Esophagus squamous epithelium (tissue), 5 donors: ENCODE data around the gene CFAP69. TPM values are rescaled to one million over a fixed set of nuclear protein-coding genes. Genes with fewer than 3 reads are reported as not detected.

Experiments
- DNase-seq: peaks from one replicate; lab custom pipeline; 2025; lab: John Stamatoyannopoulos, UW
- H3K27ac ChIP-seq, 4 donors: fragments of 200-600 bp; sonication (generic); one replicate each; pipeline ENCODE4 v1.5.1; 2016 to 2019; ENCODE audit warnings: mild to moderate bottlenecking in 1 of 4
- H3K27me3 ChIP-seq, 4 donors: fragments of 200-600 bp; sonication (generic); 1 replicate in 3 of 4; 2 replicates in 1 of 4; pipeline versions ENCODE4 v1.5.1 to v1.6.0; 2017 to 2021; ENCODE audit warnings: antibody characterized with exemption in 1 of 4
- H3K36me3 ChIP-seq, 3 donors: fragments of 200-600 bp; sonication (generic); one replicate each; pipeline ENCODE4 v1.5.1; 2016 to 2019
- H3K4me1 ChIP-seq, 3 donors: fragments of 200-600 bp; sonication (generic); one replicate each; pipeline ENCODE4 v1.5.1; 2017 to 2019
- H3K4me3 ChIP-seq, 4 donors: fragments of 200-600 bp; sonication (generic); 1 replicate in 3 of 4; 2 replicates in 1 of 4; pipeline ENCODE4 v1.5.1; 2016 to 2019; ENCODE audit warnings: mild to moderate bottlenecking in 2 of 4, moderate library complexity in 1 of 4
- H3K9me3 ChIP-seq, 3 donors: fragments of 200-600 bp; sonication (generic); one replicate each; pipeline ENCODE4 v1.5.1; 2016 to 2019
- CTCF ChIP-seq, 6 experiments: fragments of 450-650 bp in 4 of 6; fragments of 200-600 bp in 2 of 6; sonication (generic) in 2 of 6; IDR thresholded peaks; one replicate each; pipeline ENCODE4 v1.5.1; 2016 to 2019; ENCODE audit warnings: antibody characterized with exemption in 6 of 6, mild to moderate bottlenecking in 4 of 6, moderate library complexity in 4 of 6
- POLR2A ChIP-seq, 4 donors: fragments of 450-650 bp; IDR thresholded peaks; one replicate each; pipeline ENCODE4 v1.6.1; 2017; ENCODE audit warnings: antibody characterized with exemption in 4 of 4, mild to moderate bottlenecking in 4 of 4, moderate library complexity in 3 of 4
- WGBS, 2 donors: methylation state at CpG; one replicate each; pipeline ENCODE4 v1.1.5; 2018; 5-methylcytosine and 5-hydroxymethylcytosine counted together
- intact Hi-C: fragments of 100-400 bp; cut with DNase I; formaldehyde crosslinking; loops from one replicate; pipeline ENCODE4 v1.15.0; 2022
- total RNA-seq, 4 donors: library from RNA; depleted of rRNA; stranded (reverse); fragments of >200 nt; gene quantifications; one replicate each; pipeline ENCODE4 v1.1.0, GENCODE V29; 2016
- donor health status: DM: yes; HTN: yes; CAD: no.

Gene CFAP69
- total RNA-seq, 4 donors from 2014 or later = 1.8 to 9.0 (median 2.0) TPM

DNA sequence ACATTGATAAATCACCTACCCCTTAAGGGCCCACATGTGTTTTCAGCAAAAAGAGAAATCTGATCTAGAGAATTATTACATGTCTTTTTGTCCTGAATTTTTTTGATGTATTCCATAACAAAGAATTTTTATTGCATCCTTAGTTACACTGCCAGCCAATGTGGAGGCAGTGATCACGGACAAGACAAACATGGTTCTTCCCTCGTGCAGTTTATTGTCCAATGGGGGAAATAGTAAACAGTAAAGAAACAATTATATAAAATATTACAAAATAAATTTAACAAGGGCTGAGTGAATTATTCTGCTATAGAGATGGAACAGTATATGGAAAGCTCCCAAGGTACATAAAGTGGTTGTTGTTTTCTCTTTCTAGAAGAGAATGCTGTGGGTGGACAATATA is 31.5 kb upstream of the CFAP69 start:
- TF ChIP-seq CTCF (IDR thresholded peaks at IDR 0.05) = no peak
- TF ChIP-seq POLR2A (IDR thresholded peaks at IDR 0.05) = no peak
- intact Hi-C loops = no loop called here
- WGBS, 2 donors = 68 to 79% methylated on average over 2 of the region's 2 CpGs
- no peak for DNase-seq
- H3K27ac ChIP-seq = peak overlapping the region in 1 of 4 donors; percentile 10
- peak overlapping the region in 1 of 4 donors; percentile 81 for H3K4me3 ChIP-seq
- no peaks in the 10 kb centered on the region for H3K9me3 ChIP-seq
- peaks cover 5 to 41% (median 7%) of the 10 kb centered on the region in 3 donors for H3K4me1 ChIP-seq
- H3K36me3 ChIP-seq = no peaks in the 10 kb centered on the region
- peaks cover 0 to 17% (median 0%) of the 10 kb centered on the region in 4 donors for H3K27me3 ChIP-seq

GRCh38 chr7:90216080-90216674 is 28.8 kb upstream of the CFAP69 start:
- Histone ChIP-seq H3K36me3 (no peaks in the 10 kb centered on the region), H3K27me3 (peaks cover 0 to 13% (median 0%) of the 10 kb centered on the region in 4 donors), H3K27ac (peak overlapping the region in 1 of 4 donors; percentile 17), H3K9me3 (no peaks in the 10 kb centered on the region), H3K4me3 (no peak overlapping the region), H3K4me1 (peaks cover 0 to 23% (median 3%) of the 10 kb centered on the region in 3 donors)
- WGBS, 2 donors = 64 to 84% methylated on average over 6 of the region's 6 CpGs
- DNase-seq = no peak
- no peak for TF ChIP-seq POLR2A (IDR thresholded peaks at IDR 0.05)
- TF ChIP-seq CTCF (IDR thresholded peaks at IDR 0.05) = no peak
- intact Hi-C loops = no loop called here

DNA sequence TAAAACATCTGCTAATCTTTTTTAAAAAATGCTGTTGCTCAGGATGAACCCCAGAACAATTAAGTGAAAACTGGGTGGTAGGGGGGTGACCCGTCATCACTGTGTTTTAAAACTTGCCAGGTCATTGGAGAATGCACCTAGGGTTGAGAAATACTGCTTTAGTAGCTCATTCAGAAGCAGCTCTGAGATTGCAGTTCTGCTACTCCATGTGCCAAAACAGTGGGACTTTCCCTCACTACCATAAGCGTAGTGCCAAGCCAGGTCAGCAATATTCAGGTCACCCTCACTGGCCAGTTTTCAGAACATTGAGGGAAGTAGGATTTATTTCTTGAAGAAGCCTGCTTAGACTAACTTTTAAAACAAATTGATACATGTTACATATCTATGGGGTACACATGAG is 28.2 kb upstream of the CFAP69 start:
- 46 to 67% methylated on average over 2 of the region's 2 CpGs for WGBS, 2 donors
- DNase-seq = no peak
- no peak overlapping the region for H3K27ac ChIP-seq

DNA sequence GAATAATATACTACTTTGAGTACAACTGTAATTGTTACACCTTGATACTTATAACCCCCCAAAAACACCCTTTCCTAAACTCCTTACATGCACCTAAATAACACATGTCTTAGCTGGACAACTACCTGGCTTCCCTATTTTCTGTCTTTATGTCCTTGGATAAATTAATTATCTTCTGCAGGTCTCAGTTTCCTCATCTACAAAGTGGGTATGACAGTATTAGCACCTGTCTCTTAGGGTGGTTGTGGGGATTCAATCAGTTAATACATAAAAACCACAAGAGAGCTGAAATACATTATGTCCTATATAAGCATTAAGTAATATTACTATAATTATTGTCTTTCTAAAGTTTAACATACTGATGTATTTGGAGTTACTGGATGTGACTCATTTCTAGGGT is 22.6 kb upstream of the CFAP69 start:
- no peak for TF ChIP-seq CTCF (IDR thresholded peaks at IDR 0.05)
- no peak for TF ChIP-seq POLR2A (IDR thresholded peaks at IDR 0.05)

More for the DNA sequence above, 28.2 kb upstream of the CFAP69 start:
- no peak for TF ChIP-seq POLR2A (IDR thresholded peaks at IDR 0.05)
- no peak for TF ChIP-seq CTCF (IDR thresholded peaks at IDR 0.05)
- Histone ChIP-seq H3K36me3 (no peaks in the 10 kb centered on the region), H3K4me1 (peaks cover 0 to 17% (median 3%) of the 10 kb centered on the region in 3 donors), H3K9me3 (no peaks in the 10 kb centered on the region), H3K4me3 (no peak overlapping the region), H3K27me3 (peaks cover 0 to 7% (median 0%) of the 10 kb centered on the region in 4 donors)
- intact Hi-C loops = no loop called here

DNA sequence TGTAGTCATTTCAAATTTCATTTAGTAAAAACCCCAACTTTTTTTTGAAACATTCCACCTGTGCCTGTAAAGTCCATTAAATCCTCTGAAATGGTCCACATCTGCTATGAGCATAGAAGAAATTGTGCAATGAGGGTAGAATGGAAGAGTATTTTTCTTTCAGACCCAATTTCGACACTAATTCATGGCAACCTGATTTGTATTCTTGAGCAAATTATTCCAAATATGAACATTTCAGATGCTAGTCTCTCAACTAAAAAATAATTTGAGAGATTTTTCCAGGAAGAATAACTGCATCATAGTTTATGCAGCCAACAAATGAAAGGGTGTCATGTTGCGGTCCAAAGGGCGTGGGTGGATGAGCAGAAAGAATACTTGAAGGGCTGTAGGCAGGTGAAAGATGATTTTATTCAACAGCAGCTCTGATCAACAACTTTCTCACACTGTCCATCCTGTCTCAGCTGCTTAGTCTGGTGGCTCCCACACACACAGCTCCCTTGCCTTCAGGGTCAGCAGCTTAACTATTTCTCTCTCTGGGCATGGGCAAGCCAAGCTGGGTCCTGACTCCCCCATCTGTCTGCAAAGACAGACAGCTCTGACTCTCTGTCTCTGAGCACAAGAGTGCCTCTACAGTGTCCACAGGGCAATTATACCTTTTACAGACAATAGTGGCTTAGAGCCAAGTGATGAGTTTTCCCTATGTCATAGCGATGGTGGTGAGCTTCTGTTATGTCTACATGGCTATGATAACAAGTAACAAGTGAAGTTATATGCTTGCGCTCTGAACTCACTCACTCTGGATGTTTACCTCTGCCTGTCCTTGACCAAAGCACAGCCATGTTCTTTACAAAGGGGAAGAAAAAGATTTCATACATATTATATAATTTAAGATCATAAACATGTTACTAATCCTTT is 21.9 kb upstream of the CFAP69 start:
- DNase-seq = no peak
- Histone ChIP-seq H3K36me3 (no peaks in the 10 kb centered on the region), H3K9me3 (no peaks in the 10 kb centered on the region), H3K4me3 (no peak overlapping the region), H3K27ac (peak overlapping the region in 3 of 4 donors; percentile 8 to 81 (median 31)), H3K27me3 (no peaks in the 10 kb centered on the region), H3K4me1 (no peaks in the 10 kb centered on the region)
- 76 to 84% methylated on average over 5 of the region's 5 CpGs for WGBS, 2 donors
- TF ChIP-seq POLR2A (IDR thresholded peaks at IDR 0.05) = no peak
- TF ChIP-seq CTCF (IDR thresholded peaks at IDR 0.05) = no peak
- intact Hi-C loops = no loop called here

More for the DNA sequence above, 22.6 kb upstream of the CFAP69 start:
- Histone ChIP-seq H3K27me3 (no peaks in the 10 kb centered on the region), H3K9me3 (no peaks in the 10 kb centered on the region), H3K4me3 (no peak overlapping the region), H3K36me3 (no peaks in the 10 kb centered on the region), H3K27ac (peak overlapping the region in 2 of 4 donors; percentile 32 to 48), H3K4me1 (no peaks in the 10 kb centered on the region)
- intact Hi-C loops = no loop called here
- DNase-seq = no peak
